ENCODE results near the gene NUP188. TPM values are rescaled to one million over a fixed set of nuclear protein-coding genes. Genes with fewer than 3 reads are reported as not detected.

Gene NUP188
- total and polyA plus RNA-seq, 2 of the 13 experiments (the other 11 are each of a cell fraction or from before 2014, with no cell fraction given), result 28.0 to 38.5 TPM

- TF ChIP-seq ZNF251 (CRISPR knock-in tag; IDR thresholded peaks at IDR 0.05) (no peak), ZSCAN21 (CRISPR knock-in tag; IDR thresholded peaks at IDR 0.05; ENCODE audit: borderline replicate concordance) (peak; percentile 41; the same call in 1 of the 2 replicates), NFYC (CRISPR knock-in tag; IDR thresholded peaks at IDR 0.05) (no peak), ZNF839 (CRISPR knock-in tag; IDR thresholded peaks at IDR 0.05; ENCODE audit: borderline replicate concordance) (no peak), MIER3 (CRISPR knock-in tag; IDR thresholded peaks at IDR 0.05; ENCODE audit: borderline replicate concordance) (peak; percentile 22; the same call in 1 of the 2 replicates), FOXO1 (CRISPR knock-in tag; IDR thresholded peaks at IDR 0.05) (peak; percentile 23; the same call in 1 of the 2 replicates), ZNF782 (CRISPR knock-in tag; IDR thresholded peaks at IDR 0.05; ENCODE audit: borderline replicate concordance) (no peak), ARID4A (CRISPR knock-in tag; IDR thresholded peaks at IDR 0.05; ENCODE audit: borderline replicate concordance) (no peak; the same call in 1 of the 2 replicates), ZBTB7B (CRISPR knock-in tag; IDR thresholded peaks at IDR 0.05) (no peak), KDM5A (IDR thresholded peaks at IDR 0.05; ENCODE audit: borderline replicate concordance, low read length) (no peak), GTF2F1 (IDR thresholded peaks at IDR 0.05; ENCODE audit: low read length) (no peak), ZNF709 (CRISPR knock-in tag; IDR thresholded peaks at IDR 0.05) (peak; percentile 42; the same call in 1 of the 2 replicates), ZNF589 (CRISPR knock-in tag; conservative IDR thresholded peaks at IDR 0.05) (peak; percentile 59; the same call in 1 of the 2 replicates), SIN3A (IDR thresholded peaks at IDR 0.05; ENCODE audit: borderline replicate concordance, low read depth, low read length) (no peak), SNAPC5 (CRISPR knock-in tag; IDR thresholded peaks at IDR 0.05; ENCODE audit: borderline replicate concordance) (no peak), HDAC6 (IDR thresholded peaks at IDR 0.05; ENCODE audit: low read depth, low read length) (no peak), MXD1 (CRISPR knock-in tag; IDR thresholded peaks at IDR 0.05) (0 out of 2 replicates have a peak, but pooled peaks have one; percentile 22), ZNF292 (CRISPR knock-in tag; IDR thresholded peaks at IDR 0.05; ENCODE audit: borderline replicate concordance, low read depth) (no peak), ZNF224 (CRISPR knock-in tag; IDR thresholded peaks at IDR 0.05) (peak; percentile 74; the same call in 1 of the 2 replicates)
- TF ChIP-seq, protein P1, sequence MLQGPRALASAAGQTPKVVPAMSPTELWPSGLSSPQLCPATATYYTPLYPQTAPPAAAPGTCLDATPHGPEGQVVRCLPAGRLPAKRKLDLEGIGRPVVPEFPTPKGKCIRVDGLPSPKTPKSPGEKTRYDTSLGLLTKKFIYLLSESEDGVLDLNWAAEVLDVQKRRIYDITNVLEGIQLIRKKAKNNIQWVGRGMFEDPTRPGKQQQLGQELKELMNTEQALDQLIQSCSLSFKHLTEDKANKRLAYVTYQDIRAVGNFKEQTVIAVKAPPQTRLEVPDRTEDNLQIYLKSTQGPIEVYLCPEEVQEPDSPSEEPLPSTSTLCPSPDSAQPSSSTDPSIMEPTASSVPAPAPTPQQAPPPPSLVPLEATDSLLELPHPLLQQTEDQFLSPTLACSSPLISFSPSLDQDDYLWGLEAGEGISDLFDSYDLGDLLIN (CRISPR knock-in tag; IDR thresholded peaks at IDR 0.05; ENCODE audit: borderline replicate concordance), result no peak
- TF ChIP-seq, protein P2, sequence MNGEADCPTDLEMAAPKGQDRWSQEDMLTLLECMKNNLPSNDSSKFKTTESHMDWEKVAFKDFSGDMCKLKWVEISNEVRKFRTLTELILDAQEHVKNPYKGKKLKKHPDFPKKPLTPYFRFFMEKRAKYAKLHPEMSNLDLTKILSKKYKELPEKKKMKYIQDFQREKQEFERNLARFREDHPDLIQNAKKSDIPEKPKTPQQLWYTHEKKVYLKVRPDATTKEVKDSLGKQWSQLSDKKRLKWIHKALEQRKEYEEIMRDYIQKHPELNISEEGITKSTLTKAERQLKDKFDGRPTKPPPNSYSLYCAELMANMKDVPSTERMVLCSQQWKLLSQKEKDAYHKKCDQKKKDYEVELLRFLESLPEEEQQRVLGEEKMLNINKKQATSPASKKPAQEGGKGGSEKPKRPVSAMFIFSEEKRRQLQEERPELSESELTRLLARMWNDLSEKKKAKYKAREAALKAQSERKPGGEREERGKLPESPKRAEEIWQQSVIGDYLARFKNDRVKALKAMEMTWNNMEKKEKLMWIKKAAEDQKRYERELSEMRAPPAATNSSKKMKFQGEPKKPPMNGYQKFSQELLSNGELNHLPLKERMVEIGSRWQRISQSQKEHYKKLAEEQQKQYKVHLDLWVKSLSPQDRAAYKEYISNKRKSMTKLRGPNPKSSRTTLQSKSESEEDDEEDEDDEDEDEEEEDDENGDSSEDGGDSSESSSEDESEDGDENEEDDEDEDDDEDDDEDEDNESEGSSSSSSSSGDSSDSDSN (CRISPR knock-in tag; IDR thresholded peaks at IDR 0.05), result no peak
Measured at GRCh38 chr9:128917151-128917849, 30.2 kb upstream of the NUP188 start (continued).

All from HepG2 (cell line).